Measurements from ENCODE around the gene NAP1L3.

The NAP1L3 gene, protein sequence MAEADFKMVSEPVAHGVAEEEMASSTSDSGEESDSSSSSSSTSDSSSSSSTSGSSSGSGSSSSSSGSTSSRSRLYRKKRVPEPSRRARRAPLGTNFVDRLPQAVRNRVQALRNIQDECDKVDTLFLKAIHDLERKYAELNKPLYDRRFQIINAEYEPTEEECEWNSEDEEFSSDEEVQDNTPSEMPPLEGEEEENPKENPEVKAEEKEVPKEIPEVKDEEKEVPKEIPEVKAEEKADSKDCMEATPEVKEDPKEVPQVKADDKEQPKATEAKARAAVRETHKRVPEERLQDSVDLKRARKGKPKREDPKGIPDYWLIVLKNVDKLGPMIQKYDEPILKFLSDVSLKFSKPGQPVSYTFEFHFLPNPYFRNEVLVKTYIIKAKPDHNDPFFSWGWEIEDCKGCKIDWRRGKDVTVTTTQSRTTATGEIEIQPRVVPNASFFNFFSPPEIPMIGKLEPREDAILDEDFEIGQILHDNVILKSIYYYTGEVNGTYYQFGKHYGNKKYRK

GRCh38 chrX:93673056-93673868, at the start of gene NAP1L3:
TSS of gene NAP1L3 (minus strand) at chrX:93673578. CDS start at chrX:93673304, 274 bp downstream.
- peak; percentile 12 to 47 (median 43) for DNase-seq (ENCODE audit: low read depth in 3 of 3)

DNA sequence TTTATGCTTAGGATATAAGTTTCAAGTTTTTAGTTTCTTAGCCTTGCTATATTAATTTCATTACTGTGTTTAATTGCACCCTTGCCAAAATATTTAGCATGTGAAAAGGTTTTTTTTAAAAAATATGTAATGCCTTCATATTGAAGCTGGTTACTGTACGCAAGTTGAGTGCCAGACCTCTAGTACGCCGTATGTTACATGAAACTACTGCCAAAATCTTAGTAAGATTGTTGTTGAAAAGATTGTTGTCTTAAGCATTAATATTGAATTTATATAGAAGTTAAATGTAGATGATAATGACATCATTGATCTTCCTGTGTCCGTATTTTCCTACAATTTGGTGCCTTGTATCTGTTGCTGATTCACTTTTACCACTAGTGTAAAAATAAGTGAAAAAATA, 37.7 kb upstream of the NAP1L3 start:
- no peak for DNase-seq (ENCODE audit: low read depth in 3 of 3)

DNA sequence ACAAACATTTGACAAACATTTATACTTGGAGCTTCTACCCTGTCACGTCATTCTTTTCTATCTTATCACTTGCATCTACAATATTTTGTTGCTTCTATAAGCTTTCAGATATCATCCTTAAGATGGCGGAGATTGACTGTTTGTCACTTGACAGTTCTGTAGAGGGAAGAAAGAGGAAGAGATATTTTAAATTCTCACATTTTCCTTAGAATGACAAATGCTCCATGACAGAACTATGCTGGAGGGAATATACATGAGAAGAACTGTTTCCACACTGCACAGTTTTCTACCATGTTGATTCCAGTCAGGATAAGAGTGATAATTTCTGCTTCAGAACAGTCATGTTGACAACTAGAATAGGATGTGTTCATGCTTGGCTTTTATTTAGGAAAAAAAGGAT, 30.3 kb upstream of the NAP1L3 start:
- DNase-seq (ENCODE audit: low read depth in 3 of 3): no peak

DNA sequence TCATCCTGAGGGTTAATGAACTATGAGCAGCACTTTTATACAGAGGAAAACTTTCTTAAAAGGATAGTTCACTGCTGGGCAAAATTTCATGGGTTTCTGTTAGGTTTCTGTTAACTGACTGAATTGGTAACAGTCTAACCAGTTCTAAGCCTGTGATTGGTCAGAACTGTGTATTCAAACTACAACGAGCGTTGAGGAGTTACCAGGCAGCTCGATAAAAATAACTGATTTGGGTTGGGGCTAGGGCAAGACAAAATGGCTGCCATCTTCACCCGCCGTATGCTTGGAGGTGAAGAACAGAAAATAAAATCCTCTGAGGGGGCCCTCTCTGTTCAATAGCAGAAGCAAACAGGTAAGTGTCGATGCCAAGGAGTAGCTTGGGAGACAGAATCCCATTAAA, 22.6 kb upstream of the NAP1L3 start:
- no peak for DNase-seq (ENCODE audit: low read depth in 3 of 3)

GRCh38 chrX:93673869-93674271, 492 bp upstream of the NAP1L3 start, which contains the start of gene FAM133A:
TSS of gene FAM133A (plus strand) at chrX:93674206. CDS start at chrX:93709420, 35,214 bp downstream.
- DNase-seq (ENCODE audit: low read depth in 3 of 3): no peak

- no peak for DNase-seq (ENCODE audit: low read depth in 3 of 3)
Measured at GRCh38 chrX:93660575-93660974, 12.8 kb downstream of the NAP1L3 start.

GRCh38 chrX:93649381-93649780, 24.0 kb downstream of the NAP1L3 start:
- no peak for DNase-seq (ENCODE audit: low read depth in 3 of 3)

DNA sequence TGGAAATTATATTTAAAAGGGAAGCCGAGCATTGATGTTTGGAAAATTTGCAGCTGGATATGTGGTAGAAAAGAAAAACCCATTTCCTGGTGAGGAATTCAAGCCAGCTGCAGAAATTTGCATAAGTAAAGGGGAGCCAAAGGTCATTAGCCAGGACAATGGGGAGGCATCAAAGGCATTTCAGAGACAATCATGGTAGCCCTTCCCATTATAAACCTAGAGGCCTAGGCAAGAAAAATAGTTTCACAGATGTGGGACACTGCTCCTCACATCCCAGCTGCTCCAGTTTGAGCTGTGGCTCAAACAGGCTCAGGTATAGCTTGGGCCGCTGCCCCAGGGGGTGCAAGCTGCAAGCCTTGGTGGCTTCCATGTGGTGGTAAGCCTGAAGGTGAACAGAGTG, 35.8 kb downstream of the NAP1L3 start:
- no peak for DNase-seq (ENCODE audit: low read depth in 3 of 3)

Measured in stimulated activated CD4-positive, alpha-beta T cell treated with anti-CD3 and anti-CD28 coated beads, TNF-alpha, amount 100 ng/mL, for 48 hours (primary cell).